HG03521 (cell line): ENCODE data around the gene CCP110.

Source experiments
- ATAC-seq: cut with Tn5 transposase; IDR thresholded peaks from one replicate; pipeline ENCODE4 v1.9.1; 2021; ENCODE audit warnings: mild to moderate bottlenecking, moderate library complexity; ENCODE audit not compliant: unreplicated experiment

The CCP110 gene

GRCh38 chr16:19523559-19524355 lies at the start of gene CCP110:
TSS of gene CCP110 (plus strand) at chr16:19523942. CDS start at chr16:19527882, 3,940 bp downstream.
- ATAC-seq: peak; percentile 74

GRCh38 chr16:19474617-19475016 lies 49.1 kb upstream of the CCP110 start:
- no peak for ATAC-seq

- no peak for ATAC-seq
These were observed 45.2 kb upstream of the CCP110 start for GRCh38 chr16:19478505-19478904.

- ATAC-seq: no peak
These were observed 44.4 kb upstream of the CCP110 start for GRCh38 chr16:19479302-19479721.

- ATAC-seq: no peak
These were observed 42.4 kb upstream of the CCP110 start for GRCh38 chr16:19481296-19481695.

GRCh38 chr16:19481769-19482168 lies 42.0 kb upstream of the CCP110 start:
- no peak for ATAC-seq

- ATAC-seq: no peak
These were observed 41.5 kb upstream of the CCP110 start for GRCh38 chr16:19482291-19482690.

GRCh38 chr16:19484096-19484495 lies 39.6 kb upstream of the CCP110 start:
- no peak for ATAC-seq

GRCh38 chr16:19485611-19486010 lies 38.1 kb upstream of the CCP110 start:
- ATAC-seq: no peak

- ATAC-seq: no peak
These were observed 37.7 kb upstream of the CCP110 start for GRCh38 chr16:19486051-19486450.

- no peak for ATAC-seq
These were observed 36.9 kb upstream of the CCP110 start for GRCh38 chr16:19486750-19487325.

GRCh38 chr16:19488213-19488640 lies 35.5 kb upstream of the CCP110 start:
- no peak for ATAC-seq

GRCh38 chr16:19490619-19491018 lies 33.1 kb upstream of the CCP110 start:
- no peak for ATAC-seq

- no peak for ATAC-seq
These were observed 26.6 kb upstream of the CCP110 start for GRCh38 chr16:19497176-19497575.

GRCh38 chr16:19499006-19499405 lies 24.7 kb upstream of the CCP110 start:
- no peak for ATAC-seq

- ATAC-seq: no peak
These were observed 24.3 kb upstream of the CCP110 start for GRCh38 chr16:19499481-19499880.

GRCh38 chr16:19502395-19503131 lies 21.2 kb upstream of the CCP110 start:
- ATAC-seq: no peak

- no peak for ATAC-seq
These were observed 20.2 kb upstream of the CCP110 start for GRCh38 chr16:19503461-19504075.

GRCh38 chr16:19505600-19506303 lies 18.0 kb upstream of the CCP110 start:
- no peak for ATAC-seq

GRCh38 chr16:19506965-19507364 lies 16.8 kb upstream of the CCP110 start:
- no peak for ATAC-seq

GRCh38 chr16:19507867-19508266 lies 15.9 kb upstream of the CCP110 start:
- ATAC-seq: no peak
